Activated naive CD8-positive, alpha-beta T cell treated with anti-CD3 and anti-CD28 coated beads, Interleukin-2, amount 10 ng/mL, durations not matched to agents 7 days and 5 days (primary cell): ENCODE measurements around the gene DAZL. TPM values are rescaled to one million over a fixed set of nuclear protein-coding genes. Genes with fewer than 3 reads are reported as not detected.
"Not testable (repeated sequence)": the region's sequence is repeated elsewhere in the genome, so short reads cannot be mapped to it uniquely, and the experiment has no call there.

ENCODE experiments used
- ATAC-seq: fragments of 150-1000 bp; cut with Tn5 transposase; one replicate; pipeline ENCODE4 v1.10.0; 2021; ENCODE audit warnings: low read depth, moderate library complexity
- POLR2A ChIA-PET: fragments of 350-600 bp; sonication (Branson Sonifier 250); formaldehyde crosslinking; loops from one replicate; lab custom pipeline; 2021; ENCODE audit warnings: antibody characterized with exemption; lab: Charles Lee
- DNase-seq: peaks from one replicate; pipeline ENCODE4 v3.0.0; 2021
- H3K27ac Mint-ChIP-seq: one replicate; pipeline ENCODE4 v1.8.0; 2022; ENCODE audit warnings: mild to moderate bottlenecking, mixed read lengths
- H3K27me3 Mint-ChIP-seq: one replicate; pipeline ENCODE4 v1.8.0; 2022; ENCODE audit warnings: mild to moderate bottlenecking, moderate library complexity, mixed read lengths
- H3K36me3 Mint-ChIP-seq: one replicate; pipeline ENCODE4 v1.8.0; 2021; ENCODE audit warnings: mild to moderate bottlenecking, mixed read lengths
- H3K4me1 Mint-ChIP-seq: one replicate; pipeline ENCODE4 v1.8.0; 2021; ENCODE audit warnings: mixed read lengths
- H3K4me3 Mint-ChIP-seq: one replicate; pipeline ENCODE4 v1.8.0; 2022; ENCODE audit warnings: mild to moderate bottlenecking, moderate library complexity, mixed read lengths
- H3K9me3 Mint-ChIP-seq: one replicate; pipeline ENCODE4 v1.8.0; 2021; ENCODE audit warnings: mixed read lengths
- total RNA-seq, 2 experiments: library from RNA; stranded (reverse); gene quantifications; one replicate each; pipeline ENCODE4 v1.2.3, GENCODE V29; 2021

The DAZL gene
- not detected for total RNA-seq

- ATAC-seq = no peak
- H3K27ac Mint-ChIP-seq = no peak within 1 kb of the TSS
- H3K27me3 Mint-ChIP-seq = peaks cover 18% of the 10 kb centered on the region
- H3K4me3 Mint-ChIP-seq = no peak within 1 kb of the TSS
- peaks cover 1% of the 10 kb centered on the region for H3K4me1 Mint-ChIP-seq
- no peaks in the 10 kb centered on the region for H3K36me3 Mint-ChIP-seq
- no peaks in the 10 kb centered on the region for H3K9me3 Mint-ChIP-seq
- POLR2A ChIA-PET = no interaction called here
- DNase-seq = no peak
Measured at GRCh38 chr3:16604887-16605602, at the start of gene DAZL. DAZL (minus strand) TSS chr3:16605423; CDS start chr3:16605205, 218 bp downstream.

- Mint-ChIP-seq H3K36me3 (no peaks in the 10 kb centered on the region), H3K27me3 (peaks cover 2% of the 10 kb centered on the region), H3K4me1 (no peaks in the 10 kb centered on the region), H3K9me3 (no peaks in the 10 kb centered on the region), H3K27ac (no peak overlapping the region), H3K4me3 (no peak overlapping the region)
- DNase-seq (no peak), ATAC-seq (no peak)
- POLR2A ChIA-PET = no interaction called here
Measured at GRCh38 chr3:16654976-16655375, 49.8 kb upstream of the DAZL start.

DNA sequence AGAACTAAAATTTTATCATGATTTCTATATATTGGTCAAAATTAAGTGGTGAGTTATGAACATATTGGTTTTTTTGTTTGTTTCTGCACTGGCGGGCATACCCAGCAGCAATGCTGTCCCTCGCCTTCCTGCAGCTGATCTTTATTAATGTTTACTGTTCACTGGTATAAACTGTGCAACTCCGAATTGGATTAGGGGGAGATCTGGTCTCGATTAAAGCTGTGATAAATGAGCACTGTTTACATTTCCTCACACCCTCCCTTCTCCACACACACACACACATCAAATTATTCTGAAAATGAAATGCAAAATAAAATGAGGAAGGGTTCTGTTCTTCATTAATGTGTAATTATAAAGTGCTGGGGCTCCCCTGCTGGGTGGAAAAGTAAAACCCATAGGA is 48.5 kb upstream of the DAZL start:
- Mint-ChIP-seq H3K4me3 (no peak overlapping the region), H3K27me3 (peaks cover 3% of the 10 kb centered on the region), H3K27ac (no peak overlapping the region), H3K4me1 (no peaks in the 10 kb centered on the region), H3K9me3 (no peaks in the 10 kb centered on the region), H3K36me3 (no peaks in the 10 kb centered on the region)
- DNase-seq (no peak), ATAC-seq (no peak)
- POLR2A ChIA-PET = no interaction called here

DNA sequence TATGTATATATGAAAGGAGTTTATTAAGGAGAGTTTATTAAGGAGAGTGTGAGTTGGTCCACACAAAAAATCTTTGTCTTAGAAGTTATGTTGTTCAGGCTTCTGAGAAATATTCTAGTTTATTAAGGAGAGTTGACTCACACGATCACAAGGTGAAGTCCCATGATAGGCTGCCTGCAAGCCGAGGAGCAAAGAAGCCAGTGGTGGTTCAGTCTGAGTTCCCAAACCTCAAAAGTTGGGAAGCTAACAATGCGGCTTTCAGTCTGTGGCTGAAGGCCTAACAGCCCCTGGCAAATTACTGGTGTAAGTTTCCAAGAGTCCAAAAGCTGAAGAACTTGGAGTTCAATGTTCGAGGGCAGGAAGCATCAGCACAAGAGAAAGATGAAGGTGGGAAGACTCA is 42.4 kb upstream of the DAZL start:
- no peaks in the 10 kb centered on the region for H3K9me3 Mint-ChIP-seq
- no peaks in the 10 kb centered on the region for H3K36me3 Mint-ChIP-seq
- H3K27ac Mint-ChIP-seq = no peak overlapping the region
- ATAC-seq = no peak
- POLR2A ChIA-PET = no interaction called here
- H3K27me3 Mint-ChIP-seq = peaks cover 10% of the 10 kb centered on the region
- no peak for DNase-seq
- H3K4me1 Mint-ChIP-seq = no peaks in the 10 kb centered on the region
- H3K4me3 Mint-ChIP-seq = no peak overlapping the region

DNA sequence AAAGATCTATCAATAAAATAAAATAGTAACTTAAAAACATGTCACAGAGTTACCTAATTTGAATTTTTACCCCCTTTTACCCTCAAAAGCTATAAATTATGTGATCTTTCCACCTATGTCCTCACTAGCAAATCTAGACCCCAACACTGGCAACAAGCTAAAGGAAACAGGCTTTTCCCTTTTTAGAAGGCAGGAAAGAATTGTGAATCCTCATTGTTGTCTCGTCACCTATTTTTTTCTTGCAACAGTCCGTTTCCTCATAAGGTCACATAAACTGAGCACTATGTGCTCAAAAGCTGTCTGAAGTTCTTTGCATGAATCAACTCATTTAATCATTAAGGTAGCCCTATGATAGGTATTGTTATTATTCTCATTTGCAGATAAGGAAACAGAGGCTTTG is 34.6 kb upstream of the DAZL start:
- H3K27ac Mint-ChIP-seq = no peak overlapping the region
- DNase-seq (no peak), ATAC-seq (no peak)
- H3K36me3 Mint-ChIP-seq = no peaks in the 10 kb centered on the region
- H3K9me3 Mint-ChIP-seq = peaks cover 4% of the 10 kb centered on the region
- peaks cover 5% of the 10 kb centered on the region for H3K27me3 Mint-ChIP-seq
- H3K4me1 Mint-ChIP-seq = no peaks in the 10 kb centered on the region
- no peak overlapping the region for H3K4me3 Mint-ChIP-seq
- POLR2A ChIA-PET = no interaction called here

DNA sequence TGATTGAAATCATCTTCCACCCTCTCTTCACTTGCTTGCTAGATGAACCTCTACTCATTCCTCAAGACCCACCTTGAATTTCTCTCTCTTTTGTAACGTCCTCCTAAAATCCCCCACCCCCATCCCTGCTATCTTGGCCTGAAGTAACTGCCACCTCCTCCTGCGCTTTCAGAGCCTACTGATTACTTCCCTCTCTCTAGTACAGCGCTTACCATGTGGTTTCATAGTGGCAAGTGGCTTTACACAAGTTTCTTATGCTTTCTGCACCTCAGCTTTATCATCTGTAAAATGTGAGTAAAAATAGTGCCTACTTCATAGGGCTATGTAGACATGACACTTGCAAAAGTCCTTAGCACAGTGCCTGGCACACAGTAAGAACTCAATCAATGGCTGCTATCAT is 28.7 kb upstream of the DAZL start:
- H3K27me3 Mint-ChIP-seq = peaks cover 7% of the 10 kb centered on the region
- ATAC-seq (no peak), DNase-seq (no peak)
- H3K4me1 Mint-ChIP-seq = no peaks in the 10 kb centered on the region
- no peaks in the 10 kb centered on the region for H3K36me3 Mint-ChIP-seq
- H3K27ac Mint-ChIP-seq = no peak overlapping the region
- H3K9me3 Mint-ChIP-seq = peaks cover 4% of the 10 kb centered on the region
- POLR2A ChIA-PET = no interaction called here
- no peak overlapping the region for H3K4me3 Mint-ChIP-seq

DNA sequence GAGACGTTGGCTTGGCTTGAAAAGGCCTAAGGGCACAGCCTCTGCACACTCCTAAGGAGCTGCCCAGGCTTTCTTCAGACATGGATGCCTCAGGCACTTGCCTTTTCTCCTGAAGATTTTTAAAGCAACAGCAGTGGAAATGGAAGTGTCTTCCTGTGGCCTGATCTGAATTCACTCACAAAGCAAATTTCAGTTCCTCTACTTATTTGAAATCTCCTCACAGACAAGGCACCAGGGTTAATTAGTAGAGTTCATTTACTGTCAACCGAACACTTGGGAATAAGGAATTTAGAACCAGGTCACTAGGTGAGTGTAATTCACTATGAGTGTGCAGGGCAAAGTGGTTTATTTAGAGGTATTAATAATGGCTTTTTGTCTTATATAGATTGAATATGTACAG is 27.2 kb upstream of the DAZL start:
- POLR2A ChIA-PET = no interaction called here
- H3K27me3 Mint-ChIP-seq = peaks cover 4% of the 10 kb centered on the region
- no peak overlapping the region for H3K4me3 Mint-ChIP-seq
- H3K9me3 Mint-ChIP-seq = peaks cover 4% of the 10 kb centered on the region
- H3K27ac Mint-ChIP-seq = no peak overlapping the region
- no peaks in the 10 kb centered on the region for H3K36me3 Mint-ChIP-seq
- ATAC-seq = no peak
- H3K4me1 Mint-ChIP-seq = no peaks in the 10 kb centered on the region
- DNase-seq = no peak

GRCh38 chr3:16618721-16619120 is 13.5 kb upstream of the DAZL start:
- Mint-ChIP-seq H3K27me3 (no peaks in the 10 kb centered on the region), H3K4me1 (no peaks in the 10 kb centered on the region), H3K36me3 (peaks cover 2% of the 10 kb centered on the region), H3K27ac (no peak overlapping the region), H3K4me3 (no peak overlapping the region), H3K9me3 (peaks cover 8% of the 10 kb centered on the region)
- ATAC-seq (no peak), DNase-seq (no peak)
- POLR2A ChIA-PET = interaction anchor here (0.6 kb wide), 1 partner anchor 977 kb away, joined by 9 read pairs; no protein-coding TSS in a partner anchor

DNA sequence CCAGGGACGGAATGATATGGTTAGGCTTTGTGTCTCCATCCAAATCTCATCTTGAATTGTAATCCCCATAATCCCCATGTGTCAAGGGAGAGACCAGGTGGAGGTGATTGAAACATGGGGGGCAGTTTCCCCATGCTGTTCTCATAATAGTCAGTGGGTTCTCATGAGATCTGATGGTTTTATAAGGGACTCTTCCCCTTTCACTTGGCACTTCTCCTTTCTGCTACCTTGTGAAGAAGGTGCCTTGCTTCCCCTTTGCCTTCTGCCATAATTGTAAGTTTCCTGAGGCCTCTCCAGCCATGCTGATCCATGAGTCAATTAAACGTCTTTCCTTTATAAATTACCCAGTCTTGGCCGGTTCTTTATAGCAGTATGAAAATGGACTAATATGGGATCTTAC is 11.9 kb upstream of the DAZL start:
- H3K27me3 Mint-ChIP-seq, ATAC-seq, POLR2A ChIA-PET, H3K4me3 Mint-ChIP-seq, H3K27ac Mint-ChIP-seq, H3K9me3 Mint-ChIP-seq, H3K36me3 Mint-ChIP-seq, H3K4me1 Mint-ChIP-seq, DNase-seq: not testable (repeated sequence)

GRCh38 chr3:16616083-16616482 is 10.9 kb upstream of the DAZL start:
- POLR2A ChIA-PET = no interaction called here
- ATAC-seq (no peak), DNase-seq (no peak)
- Mint-ChIP-seq H3K4me3 (no peak overlapping the region), H3K27me3 (peaks cover 2% of the 10 kb centered on the region), H3K9me3 (peaks cover 10% of the 10 kb centered on the region), H3K27ac (no peak overlapping the region), H3K36me3 (peaks cover 2% of the 10 kb centered on the region), H3K4me1 (no peaks in the 10 kb centered on the region)

DNA sequence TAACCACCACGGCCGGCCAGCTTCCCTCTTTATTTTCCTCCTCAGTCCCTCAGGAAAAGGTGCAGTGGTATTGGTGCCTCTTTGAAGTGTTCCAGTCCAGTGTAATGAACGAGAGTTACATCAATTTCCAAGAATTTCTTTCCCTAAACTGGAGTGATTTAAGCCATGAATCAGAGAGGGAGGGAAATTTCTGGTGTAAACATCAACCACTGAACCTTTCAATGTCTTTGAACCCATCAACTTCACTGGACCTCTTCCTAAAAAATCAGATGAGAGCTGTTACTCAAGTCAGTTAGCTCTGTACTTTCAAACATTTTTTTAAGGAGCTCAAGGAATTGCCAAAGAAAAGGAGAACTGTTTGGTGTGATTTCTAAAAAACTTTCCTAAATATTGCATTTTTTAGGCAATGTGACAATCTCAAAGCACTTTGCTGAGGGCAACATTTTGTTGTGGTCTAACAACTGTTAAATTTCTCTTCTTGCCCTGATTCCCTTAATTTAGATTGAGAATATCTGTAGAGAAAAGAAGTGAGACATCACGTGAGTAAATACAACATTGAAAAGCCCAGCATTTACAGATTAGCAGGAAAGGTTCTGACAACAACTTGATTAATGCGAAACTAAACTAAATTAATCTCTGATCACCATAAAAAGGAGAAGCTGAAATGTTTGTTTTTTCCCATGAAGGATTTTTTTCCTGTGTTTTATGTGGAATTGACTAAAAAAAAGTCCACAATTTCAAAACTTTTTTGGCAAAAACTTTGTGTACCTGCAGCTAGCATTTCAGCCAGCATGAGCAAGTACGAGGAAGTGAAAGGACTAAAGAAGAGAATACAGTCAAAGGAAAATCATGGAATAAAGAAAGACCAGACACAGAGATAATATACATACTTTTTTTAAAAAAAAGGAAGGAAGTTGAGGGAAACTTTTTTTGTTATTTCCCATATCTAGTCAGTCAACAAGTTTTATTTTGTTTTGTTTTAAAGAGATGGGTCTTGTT is 9.1 kb upstream of the DAZL start:
- H3K36me3 Mint-ChIP-seq = peaks cover 2% of the 10 kb centered on the region
- ATAC-seq (no peak), DNase-seq (no peak)
- POLR2A ChIA-PET = no interaction called here
- no peak overlapping the region for H3K27ac Mint-ChIP-seq
- peaks cover 5% of the 10 kb centered on the region for H3K27me3 Mint-ChIP-seq
- no peak overlapping the region for H3K4me3 Mint-ChIP-seq
- H3K4me1 Mint-ChIP-seq = no peaks in the 10 kb centered on the region
- H3K9me3 Mint-ChIP-seq = peaks cover 10% of the 10 kb centered on the region

- Mint-ChIP-seq H3K27ac (no peak overlapping the region), H3K36me3 (no peaks in the 10 kb centered on the region), H3K4me3 (no peak overlapping the region), H3K9me3 (peaks cover 4% of the 10 kb centered on the region), H3K4me1 (no peaks in the 10 kb centered on the region), H3K27me3 (peaks cover 5% of the 10 kb centered on the region)
- ATAC-seq (no peak), DNase-seq (no peak)
- POLR2A ChIA-PET = no interaction called here
Measured at GRCh38 chr3:16609927-16610580, 4.8 kb upstream of the DAZL start.

GRCh38 chr3:16608816-16609215 is 3.6 kb upstream of the DAZL start:
- no peaks in the 10 kb centered on the region for H3K4me1 Mint-ChIP-seq
- peaks cover 5% of the 10 kb centered on the region for H3K27me3 Mint-ChIP-seq
- ATAC-seq (no peak), DNase-seq (no peak)
- no peak overlapping the region for H3K4me3 Mint-ChIP-seq
- H3K27ac Mint-ChIP-seq = no peak overlapping the region
- peaks cover 2% of the 10 kb centered on the region for H3K9me3 Mint-ChIP-seq
- POLR2A ChIA-PET = no interaction called here
- no peaks in the 10 kb centered on the region for H3K36me3 Mint-ChIP-seq
